ENCODE data around the gene ZNF280C.

Gene ZNF280C

DNA sequence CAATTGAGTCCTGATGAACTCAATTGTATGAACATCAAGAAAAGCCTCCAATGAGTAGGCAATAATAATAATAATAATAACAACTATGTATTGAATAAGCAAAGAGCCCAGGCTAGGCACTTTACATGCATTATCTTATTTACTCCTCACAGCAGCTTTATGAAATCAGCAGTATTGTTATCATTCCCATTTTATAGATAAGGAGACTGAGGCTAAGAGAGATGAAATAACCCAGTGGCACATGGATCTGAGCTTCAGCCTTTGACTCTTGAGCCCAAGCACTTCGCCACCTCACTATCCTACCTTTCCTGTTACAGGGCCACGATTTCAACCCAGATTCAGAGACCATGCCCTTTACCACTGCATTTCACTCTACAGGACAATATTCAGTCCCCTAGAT, 93.8 kb downstream of the ZNF280C start:
- no peak for DNase-seq

DNA sequence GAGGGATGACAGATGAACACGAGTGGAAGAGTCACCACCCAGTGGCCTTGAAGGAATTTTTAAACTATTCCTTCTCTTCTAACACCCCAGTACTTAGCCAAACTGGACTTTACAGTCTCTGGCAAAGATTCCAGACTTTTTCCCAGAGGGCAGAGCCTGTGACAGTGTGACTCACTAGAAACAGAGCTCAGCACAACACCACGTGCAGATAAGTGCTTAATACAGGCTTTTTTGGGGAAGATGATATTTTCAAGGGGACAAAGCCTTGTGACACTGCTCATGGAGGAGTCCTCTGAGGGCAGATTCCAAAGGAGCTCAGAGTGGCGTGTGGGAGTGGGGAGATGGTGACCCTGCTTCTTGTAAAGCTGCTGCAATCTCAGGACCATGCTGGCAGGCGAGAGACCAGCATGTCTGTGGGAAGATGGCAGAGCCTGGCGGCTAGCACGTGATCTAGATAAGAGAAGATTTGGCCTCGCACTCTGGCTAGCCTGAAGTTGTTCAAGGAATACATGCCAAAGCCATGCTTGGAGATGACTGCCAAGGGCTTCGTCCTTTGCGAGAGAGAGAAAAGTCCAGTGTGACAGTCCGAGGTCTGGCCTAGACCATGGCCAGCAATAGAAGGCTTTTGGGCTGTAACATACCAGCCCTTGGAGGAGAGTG, 94.5 kb downstream of the ZNF280C start:
- DNase-seq = no peak

DNA sequence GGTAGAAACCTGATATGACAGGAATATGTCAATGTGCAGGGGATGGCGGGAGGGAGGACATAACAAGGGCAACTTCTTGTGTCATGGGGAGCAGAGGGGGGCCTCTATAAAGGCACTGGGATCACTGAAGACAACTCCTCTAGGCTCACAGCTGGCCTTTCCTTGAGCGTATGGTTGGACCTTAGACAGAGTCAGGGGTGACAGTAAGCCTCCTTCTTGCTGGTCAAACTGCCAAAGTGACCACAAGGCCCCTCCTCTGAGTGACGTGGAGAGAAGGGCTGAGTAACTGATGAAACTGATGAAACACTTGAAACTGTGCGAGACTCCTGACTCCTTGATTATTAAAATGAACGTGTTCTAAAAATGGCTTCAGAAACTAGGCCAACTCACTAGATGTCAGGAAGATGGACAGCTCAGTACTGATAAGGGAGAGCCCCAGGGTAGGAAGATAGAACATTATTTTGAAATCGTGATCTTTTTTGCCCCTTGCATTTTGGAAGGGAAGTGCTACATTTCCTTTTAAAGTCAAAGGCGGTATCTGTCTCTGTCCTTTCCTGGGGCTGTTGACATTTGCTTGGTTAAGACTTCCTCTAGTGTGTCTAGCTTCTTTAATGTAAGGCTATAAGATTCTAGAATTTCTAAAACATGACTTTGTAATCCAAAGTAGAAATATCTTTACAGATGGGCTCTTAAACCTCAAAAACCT, 95.4 kb downstream of the ZNF280C start:
- DNase-seq = no peak

DNA sequence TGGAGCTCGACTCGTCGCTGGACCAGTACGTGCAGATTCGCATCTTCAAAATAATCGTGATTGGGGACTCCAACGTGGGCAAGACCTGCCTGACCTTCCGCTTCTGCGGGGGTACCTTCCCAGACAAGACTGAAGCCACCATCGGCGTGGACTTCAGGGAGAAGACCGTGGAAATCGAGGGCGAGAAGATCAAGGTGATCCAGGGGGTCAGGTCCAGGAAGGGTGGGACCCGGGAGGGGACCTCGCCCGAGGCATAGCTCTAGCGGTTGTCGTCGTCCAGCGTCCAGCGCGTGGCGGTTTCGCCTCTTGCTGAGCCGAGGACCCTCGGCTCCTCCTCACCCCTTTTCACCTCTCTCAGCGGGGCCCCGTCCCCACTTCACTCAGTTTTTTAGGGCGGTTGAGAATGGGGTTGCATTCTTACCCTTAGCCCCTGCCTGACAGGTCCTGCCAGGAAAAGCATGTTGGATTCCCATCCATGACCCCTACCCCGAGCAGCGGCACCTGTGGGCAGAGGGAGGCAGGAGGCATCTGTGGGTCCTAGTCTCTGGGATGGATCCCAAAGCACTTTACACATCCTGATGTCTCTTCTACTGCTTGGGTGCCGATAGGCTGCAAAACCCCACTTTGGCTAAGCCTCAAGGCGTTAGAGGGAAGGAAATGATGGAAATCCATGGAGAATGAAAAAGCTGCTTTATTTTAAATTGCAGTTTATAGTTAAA, 96.4 kb downstream of the ZNF280C start:
- no peak for DNase-seq

DNA sequence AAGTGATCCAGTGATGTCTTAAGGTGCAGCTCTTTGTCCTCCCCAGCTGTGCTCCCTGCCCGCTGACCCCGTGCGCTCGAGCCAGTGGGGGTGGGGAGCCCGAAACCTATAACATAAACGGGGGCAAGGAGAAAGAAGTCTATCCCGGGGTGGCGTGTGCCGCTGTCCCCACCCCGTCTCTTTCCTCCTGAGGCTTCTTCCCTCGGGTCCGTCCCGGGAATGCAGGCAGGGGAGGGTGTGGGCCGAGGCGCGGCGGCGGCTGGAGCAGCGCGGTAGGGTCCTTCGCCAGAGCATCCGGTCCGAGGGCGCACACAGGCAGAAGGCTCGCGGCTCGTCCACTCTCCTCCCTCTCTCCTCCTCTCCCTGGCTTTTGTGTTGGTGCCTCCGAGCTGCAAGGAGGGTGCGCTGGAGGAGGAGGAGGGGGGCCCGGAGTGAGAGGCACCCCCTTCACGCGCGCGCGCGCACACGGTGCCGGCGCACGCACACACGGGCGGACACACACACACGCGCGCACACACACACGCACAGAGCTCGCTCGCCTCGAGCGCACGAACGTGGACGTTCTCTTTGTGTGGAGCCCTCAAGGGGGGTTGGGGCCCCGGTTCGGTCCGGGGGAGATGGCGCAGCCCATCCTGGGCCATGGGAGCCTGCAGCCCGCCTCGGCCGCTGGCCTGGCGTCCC, 97.1 kb downstream of the ZNF280C start, which contains the start of gene RAB33A:
Gene RAB33A (plus strand): TSS at position 517 of the 681 bp plus-strand sequence. CDS start 101 bp downstream, at position 618.
- peak; percentile 55 for DNase-seq

DNA sequence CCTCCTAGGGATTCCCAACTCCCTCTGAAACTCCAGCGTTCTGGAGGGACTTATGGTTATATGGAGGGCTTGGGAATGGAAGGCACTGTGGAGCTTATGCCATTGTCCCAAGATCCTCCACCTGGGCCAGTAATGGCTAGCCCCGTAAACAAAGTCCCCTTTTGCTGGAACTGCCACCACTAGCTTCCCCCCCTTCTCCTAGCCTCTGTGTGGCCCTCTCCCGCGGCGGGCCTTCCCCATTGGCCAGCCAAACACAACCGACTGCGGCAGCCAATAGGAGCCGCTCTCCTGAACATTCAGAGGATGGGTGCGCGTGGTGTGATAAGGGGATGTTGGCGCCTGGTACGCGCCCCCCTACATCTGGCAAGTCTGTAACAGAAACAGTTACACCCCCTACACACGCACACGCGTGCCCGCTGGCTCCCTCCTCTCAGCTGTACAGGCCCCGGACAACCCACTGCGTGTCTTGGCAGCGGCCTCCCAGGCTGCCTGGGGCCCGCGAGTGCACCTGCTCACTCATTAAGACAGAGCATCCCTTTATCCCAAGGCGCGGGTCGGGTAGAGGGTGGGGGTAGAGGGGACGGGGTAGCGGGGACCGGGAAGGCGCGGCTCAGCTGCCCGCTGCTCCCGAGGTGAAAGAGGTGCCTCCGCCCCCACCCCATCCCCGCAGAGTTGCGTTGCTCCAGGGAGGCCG, 97.8 kb downstream of the ZNF280C start:
- peak; percentile 72 for DNase-seq

DNA sequence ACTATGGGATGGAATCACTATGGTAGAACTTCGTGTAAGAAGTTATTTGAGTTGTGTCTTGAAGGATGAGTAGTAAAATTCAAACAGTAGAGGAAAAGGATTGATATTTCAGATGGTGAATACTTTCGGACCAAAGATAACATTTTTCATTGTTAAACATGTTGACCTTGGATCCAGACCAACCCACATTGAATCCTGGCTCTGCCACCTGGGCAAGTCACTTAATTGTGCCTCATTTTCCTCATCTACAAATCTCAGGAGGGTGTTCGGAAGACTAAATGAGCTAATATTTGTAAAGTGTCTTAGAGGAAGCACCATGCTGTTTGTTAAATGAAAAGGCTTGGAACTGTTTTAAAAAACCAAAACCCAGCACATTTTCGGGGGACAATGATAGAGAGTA, 101.7 kb downstream of the ZNF280C start:
- no peak for DNase-seq

DNA sequence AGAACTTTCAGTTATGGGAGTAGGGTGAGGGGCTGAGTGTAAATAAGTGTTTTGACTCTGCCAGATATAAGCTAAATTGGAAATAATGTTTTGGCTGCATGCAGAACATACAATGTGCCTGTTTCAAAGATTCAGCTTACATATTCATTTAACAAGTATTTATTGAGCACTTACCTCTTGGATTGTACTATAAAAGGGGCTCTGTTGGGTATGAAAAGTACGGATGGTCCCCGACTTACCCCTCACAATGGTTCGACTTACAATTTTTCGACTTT, 102.3 kb downstream of the ZNF280C start:
- no peak for DNase-seq

DNA sequence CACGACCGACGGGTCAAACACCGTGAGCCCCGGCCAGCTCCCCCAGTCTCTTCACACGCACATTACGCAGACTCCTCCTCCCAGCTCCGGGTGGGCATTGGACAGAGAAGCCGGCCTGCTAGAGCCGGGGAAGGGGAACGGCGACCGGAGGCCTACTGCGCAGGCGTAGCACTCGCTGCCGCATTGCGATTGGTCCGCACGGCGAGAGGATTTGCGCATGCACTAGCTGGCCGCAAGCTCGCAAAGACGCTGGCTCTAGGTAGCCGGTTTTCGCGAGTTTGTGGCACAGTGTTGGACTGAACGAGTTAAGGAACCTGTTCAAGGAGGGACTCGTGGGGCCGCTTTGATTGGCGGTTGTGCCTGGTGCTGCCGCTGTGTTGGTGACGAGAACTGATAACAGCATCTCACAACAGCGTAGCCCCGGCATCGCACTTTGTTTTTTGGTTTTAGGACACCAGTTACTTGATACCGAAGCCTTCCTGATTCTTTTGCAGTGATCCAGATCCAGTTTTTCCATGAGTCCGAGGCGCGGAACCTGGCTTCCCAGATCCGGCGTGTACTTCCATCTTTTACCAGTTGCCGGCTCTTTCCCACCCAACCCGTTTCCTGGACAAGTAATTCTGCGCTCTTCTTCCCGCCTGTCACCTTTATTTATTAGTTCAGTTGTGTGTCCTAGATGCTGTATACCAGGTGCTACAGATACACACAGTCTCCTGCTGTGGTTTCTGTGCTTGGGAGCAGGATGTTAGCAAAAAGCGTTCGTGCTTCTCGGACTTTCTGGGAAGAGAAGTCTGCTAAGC, 102.8 kb downstream of the ZNF280C start, which contains the start of gene AIFM1:
Gene AIFM1 (minus strand): TSS at position 139 of the 800 bp plus-strand sequence. CDS start 185 bp downstream, outside the sequence.
- peak; percentile 91 for DNase-seq

DNA sequence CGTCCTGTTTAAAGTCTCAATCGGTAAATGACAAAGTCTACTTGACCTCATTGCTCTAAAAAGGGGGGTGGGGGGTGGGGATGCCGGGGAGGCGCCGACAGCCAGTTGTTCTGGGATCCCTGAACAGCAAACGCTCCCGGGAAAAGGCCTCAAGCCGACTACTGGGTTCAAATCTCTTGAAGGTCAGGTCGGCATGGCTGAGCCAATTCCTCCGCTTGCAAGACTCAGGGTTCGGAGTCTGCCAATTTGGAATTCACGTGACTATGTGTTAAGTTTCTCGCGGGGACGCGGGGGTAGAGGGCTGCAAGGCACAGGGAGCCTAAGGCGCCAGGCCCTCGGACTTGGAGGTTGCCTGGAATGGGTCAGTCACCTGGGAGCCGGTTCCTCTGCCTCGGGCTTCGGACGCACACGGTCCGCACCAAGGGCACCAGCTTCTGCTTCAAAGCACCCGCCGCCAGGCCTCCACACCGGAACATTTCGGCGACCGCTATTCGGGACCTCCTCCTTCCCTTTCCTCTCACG, 103.5 kb downstream of the ZNF280C start:
- DNase-seq = no peak

DNA sequence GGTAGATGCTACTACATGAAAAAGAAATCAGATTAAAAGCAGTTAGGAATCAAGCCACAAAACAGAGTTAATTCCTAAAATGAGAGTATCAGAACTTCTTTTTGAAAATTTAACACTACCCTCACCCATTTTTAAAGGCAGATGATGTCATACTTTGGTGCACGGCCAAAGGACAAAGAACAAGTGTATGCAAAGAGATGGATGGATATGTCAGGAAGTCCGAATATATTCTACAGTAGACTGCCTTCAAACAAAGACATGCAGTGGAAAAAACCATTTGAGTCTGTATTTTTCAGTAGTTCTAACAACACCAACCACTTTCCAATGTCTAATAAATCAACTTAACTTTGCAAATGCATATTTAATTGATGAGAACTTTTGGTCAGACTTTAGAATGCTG, 105.3 kb downstream of the ZNF280C start:
- DNase-seq = no peak

DNA sequence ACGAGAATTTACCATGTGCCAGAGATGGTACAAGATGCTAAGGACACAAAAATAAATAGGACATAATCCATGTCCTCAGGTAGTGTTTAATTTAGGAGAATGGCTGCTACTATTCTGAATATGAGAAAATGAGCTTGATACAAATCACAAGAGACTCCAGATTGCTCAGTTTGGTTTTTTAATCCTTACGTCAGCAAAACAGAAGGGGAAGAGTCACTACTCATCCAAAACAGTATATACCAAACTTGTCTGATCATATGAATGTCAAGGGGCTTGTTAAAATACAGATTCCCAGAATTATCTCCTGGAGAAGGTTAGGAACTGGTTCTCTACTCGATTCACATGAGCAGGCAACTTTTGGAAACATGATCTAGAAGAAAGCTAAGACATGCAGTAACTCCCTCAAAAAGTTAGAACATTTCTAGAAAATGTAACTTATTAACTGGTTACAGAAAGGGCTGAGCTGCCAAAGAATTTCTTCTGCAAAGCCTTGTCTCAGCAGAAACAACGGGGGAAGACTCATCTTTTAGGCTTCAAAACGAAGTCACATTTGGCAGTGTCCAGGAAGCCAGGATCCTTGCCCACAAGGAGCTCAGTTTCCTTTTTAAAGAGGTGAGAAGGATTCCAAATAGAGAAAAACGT, 106.5 kb downstream of the ZNF280C start:
- DNase-seq = no peak

DNA sequence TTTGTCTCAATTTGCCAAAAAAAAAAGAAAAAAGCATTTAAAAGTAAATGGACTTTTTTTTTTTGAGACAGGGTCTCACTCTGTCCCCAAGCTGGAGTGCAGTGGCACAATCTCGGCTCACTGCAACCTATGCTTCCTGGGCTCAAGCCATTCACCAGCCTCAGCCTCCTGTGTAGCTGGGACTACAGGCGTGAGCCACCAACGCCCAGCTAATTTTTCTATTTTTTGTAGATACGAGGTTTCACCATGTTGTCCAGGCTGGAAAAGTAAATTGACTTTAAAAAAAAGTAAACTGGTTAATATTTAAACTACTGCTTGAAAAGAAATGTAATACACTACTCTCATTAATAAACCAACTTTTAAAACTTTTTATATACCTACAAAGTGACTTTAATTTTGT, 108.9 kb downstream of the ZNF280C start:
- DNase-seq = no peak

DNA sequence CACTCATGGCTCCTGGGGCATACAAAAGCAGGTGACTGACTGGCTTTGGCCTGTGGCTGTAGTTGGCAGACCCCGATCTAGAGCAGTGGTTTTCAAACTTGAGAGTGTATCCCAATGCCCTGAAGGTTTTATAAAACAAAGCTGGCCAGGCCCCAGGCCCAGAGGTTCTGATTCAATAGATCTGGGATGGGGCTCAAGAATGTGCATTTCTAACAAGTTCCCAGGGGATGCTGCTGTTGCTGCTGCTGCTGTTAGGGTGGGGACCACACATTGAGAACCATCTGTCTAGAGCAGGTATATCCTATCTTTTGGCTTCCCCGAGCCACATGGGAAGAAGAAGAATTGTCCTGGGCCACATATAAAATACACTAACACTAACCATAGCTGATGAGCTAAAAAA, 110.4 kb downstream of the ZNF280C start:
- no peak for DNase-seq

DNA sequence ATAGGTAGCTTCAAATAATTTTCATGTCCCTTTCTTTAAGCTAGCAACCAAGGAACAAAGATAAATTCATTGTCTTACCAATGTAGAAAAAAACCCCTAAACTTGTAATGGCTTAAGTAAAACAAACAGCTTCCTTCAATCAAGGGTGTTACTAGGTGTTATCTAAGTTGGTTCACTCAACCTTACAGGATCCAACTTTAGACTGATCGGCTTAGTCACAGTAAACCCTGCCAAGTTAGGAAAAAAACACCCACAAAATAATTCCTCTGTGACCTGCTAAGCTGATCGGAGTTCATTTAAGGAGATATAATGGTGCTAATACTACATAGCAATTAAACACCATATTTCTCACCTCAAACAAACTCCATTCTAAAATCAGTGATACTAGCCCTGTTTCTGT, 113.1 kb downstream of the ZNF280C start:
- DNase-seq = no peak
